Neuron (in vitro differentiated cells): ENCODE measurements around the gene ARSG.

ENCODE experiments used
- H2AFZ ChIP-seq: one replicate; pipeline ENCODE4 v1.6.1; 2013; ENCODE audit warnings: low read depth, mild to moderate bottlenecking, inconsistent platforms, low read length, moderate library complexity
- H3K27me3 ChIP-seq: one replicate; pipeline ENCODE4 v1.6.1; 2013; ENCODE audit warnings: low read length; ENCODE audit not compliant: insufficient read depth
- H3K36me3 ChIP-seq: one replicate; pipeline ENCODE4 v1.6.1; 2013; ENCODE audit warnings: low read length; ENCODE audit not compliant: insufficient read depth
- H3K4me1 ChIP-seq: one replicate; pipeline ENCODE4 v1.6.1; 2013; ENCODE audit warnings: low read length; ENCODE audit not compliant: insufficient read depth
- H3K4me3 ChIP-seq: 2 replicates; pipeline ENCODE4 v1.5.1; 2013; ENCODE audit warnings: mild to moderate bottlenecking, low read length, moderate library complexity
- H3K9me3 ChIP-seq: one replicate; pipeline ENCODE4 v1.6.1; 2013; ENCODE audit warnings: low read length

ARSG gene

DNA sequence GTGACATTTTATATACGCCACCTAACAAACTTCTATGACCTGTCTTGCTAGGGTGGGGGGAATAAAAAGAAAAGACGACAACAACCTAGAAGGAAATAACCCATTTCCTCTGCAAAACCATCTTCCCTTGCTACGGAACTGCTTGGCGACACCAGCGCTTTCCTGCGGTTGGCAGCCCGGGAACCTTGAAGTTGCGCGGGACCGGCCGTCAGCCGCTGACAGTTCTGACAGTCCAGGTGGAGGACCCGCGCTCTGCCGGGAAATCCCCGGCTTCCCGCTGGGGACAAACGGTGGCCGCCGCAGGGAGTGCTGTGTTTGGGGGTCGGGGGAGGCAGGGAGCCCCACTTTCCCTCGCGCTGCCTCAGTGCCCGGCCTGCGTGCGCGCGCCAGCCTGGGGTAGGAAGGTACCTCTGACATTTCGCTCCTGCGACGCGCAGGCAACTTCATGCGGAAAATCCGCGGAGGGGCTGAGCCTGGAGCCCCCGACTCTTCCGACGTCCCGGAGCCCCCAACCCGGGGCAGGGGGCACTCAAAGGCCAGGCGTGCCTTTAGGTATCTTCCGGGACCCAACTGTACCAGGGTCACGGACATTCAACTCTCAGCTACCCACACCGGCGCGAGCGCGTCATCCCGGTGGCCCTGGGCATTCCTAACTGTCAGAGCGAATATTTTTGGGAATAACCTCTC, 884 bp upstream of the ARSG start:
- H3K27me3 ChIP-seq = no peaks in the 10 kb centered on the region
- H3K9me3 ChIP-seq = no peaks in the 10 kb centered on the region
- peak overlapping the region; percentile 54 for H2AFZ ChIP-seq
- H3K4me1 ChIP-seq = peaks cover 32% of the 10 kb centered on the region
- no peaks in the 10 kb centered on the region for H3K36me3 ChIP-seq
- peak overlapping the region; percentile 76 for H3K4me3 ChIP-seq

DNA sequence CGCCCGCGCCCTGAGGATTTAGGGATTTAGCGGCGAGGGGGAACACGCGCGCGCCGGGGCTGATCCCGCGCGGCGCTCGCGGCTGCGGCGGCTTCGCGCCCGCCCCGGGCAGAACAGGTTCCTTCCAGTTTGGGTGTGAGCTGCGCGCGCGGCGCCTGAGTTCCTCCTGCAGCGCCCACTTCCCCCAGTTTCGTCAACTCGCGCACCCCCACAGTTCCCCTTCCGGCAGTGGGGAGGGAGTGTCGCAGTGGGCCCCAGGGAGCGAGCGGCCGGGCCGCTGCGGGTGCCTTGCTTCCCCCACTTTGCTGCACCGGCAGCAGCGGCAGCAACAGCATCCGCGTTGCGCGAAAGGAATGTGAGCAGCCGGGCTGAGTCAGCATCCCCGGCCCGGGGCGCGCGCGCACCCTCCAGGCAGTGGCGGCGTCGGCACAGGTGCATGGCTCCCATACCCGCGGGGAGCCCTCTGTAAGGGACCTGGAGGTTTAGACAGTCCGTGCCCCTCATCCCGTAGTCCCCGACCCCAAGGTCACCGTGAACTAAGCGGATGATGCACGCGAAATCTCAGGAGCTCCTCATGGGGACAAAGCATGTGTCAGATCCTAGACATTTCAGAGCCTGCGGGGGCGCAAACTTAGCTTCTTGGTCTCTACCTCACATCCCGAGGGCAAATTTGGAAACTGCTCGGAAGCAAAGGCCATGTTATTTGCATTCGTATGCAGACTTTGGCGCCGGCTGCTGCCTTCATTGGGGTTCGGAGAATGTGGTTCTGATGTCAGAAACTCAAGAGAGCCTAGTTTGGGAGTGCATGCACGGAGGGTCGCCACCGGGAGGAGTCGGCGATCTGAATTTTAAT, 767 bp downstream of the ARSG start:
- H3K9me3 ChIP-seq = no peaks in the 10 kb centered on the region
- peaks cover 32% of the 10 kb centered on the region for H3K4me1 ChIP-seq
- no peaks in the 10 kb centered on the region for H3K36me3 ChIP-seq
- H3K4me3 ChIP-seq = peak overlapping the region; percentile 76
- no peaks in the 10 kb centered on the region for H3K27me3 ChIP-seq
- peak overlapping the region; percentile 79 for H2AFZ ChIP-seq

DNA sequence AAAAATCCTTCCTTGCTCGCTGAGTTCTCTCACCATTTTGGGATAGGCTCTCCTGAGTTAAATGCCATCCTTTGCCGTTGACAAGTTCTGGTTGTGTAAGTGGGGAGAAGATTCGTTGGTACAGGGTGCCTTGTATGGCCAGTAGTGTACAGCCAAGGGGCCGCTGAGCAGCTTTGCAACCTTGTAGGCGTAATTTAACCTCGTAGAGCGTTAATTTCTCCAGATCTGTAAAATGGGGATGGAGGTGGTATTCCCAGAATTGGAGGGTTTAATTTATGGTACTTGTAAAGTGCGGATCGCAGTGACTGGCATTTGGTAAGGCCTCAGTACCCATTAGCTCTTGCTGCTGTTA, 1.4 kb downstream of the ARSG start:
- peak overlapping the region; percentile 76 for H3K4me3 ChIP-seq
- H3K9me3 ChIP-seq = no peaks in the 10 kb centered on the region
- H3K36me3 ChIP-seq = no peaks in the 10 kb centered on the region
- H3K27me3 ChIP-seq = no peaks in the 10 kb centered on the region
- H2AFZ ChIP-seq = peak overlapping the region; percentile 79
- H3K4me1 ChIP-seq = peaks cover 32% of the 10 kb centered on the region

DNA sequence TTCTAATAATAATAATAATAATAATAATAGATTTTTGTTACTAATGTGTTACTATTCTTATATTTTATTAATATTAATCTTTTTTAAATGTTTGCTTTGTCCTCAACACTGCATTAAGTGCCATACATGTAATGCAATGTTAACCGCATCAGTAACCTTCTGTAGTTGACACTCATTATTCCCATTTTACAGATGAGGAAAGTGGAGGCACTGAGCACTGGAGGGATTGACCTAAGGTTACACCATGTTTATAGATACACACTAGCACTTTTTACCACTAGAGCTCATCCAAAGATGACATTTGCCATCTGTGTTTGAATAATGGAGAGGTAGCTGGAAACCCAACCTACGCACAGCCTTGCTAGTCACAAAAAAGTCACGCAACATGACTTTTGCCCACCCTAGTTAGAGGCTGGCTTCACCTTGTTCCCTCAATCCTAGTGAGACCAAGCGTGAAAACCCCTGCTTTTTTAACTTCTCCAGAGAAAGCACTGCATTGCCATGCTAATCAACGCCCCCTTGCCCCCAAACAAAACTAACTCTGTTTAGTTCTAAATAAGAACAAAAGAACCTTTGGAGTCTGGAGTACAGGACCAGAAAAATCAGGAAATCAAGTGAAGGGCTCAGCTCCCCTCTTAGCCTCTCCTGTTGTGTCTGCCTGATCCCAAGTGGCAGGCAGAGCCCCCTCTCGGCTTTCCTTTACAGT, 2.3 kb downstream of the ARSG start:
- Histone ChIP-seq H2AFZ (no peak overlapping the region), H3K4me3 (peak overlapping the region; percentile 76), H3K4me1 (peaks cover 32% of the 10 kb centered on the region), H3K9me3 (no peaks in the 10 kb centered on the region), H3K36me3 (no peaks in the 10 kb centered on the region), H3K27me3 (no peaks in the 10 kb centered on the region)

DNA sequence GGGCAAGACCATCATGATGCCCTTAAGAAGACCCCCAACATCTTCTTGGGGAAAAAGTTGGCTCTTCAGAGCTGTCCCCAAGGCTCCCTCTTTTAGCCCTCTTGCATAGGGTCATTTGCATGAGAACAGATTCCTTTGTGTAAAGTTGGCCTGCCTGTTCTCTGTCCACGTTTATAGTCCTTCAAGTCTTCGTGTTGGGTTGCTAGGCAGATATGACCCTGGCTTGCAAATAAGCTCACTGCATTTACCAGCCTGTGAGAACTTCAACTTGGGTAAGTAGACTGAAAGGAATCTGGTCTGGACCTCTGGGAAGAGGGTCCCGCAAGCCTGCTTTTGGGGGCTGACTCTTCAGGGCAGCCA, 2.9 kb downstream of the ARSG start:
- no peak overlapping the region for H2AFZ ChIP-seq
- peaks cover 30% of the 10 kb centered on the region for H3K4me1 ChIP-seq
- no peaks in the 10 kb centered on the region for H3K9me3 ChIP-seq
- no peak overlapping the region for H3K4me3 ChIP-seq
- no peaks in the 10 kb centered on the region for H3K27me3 ChIP-seq
- H3K36me3 ChIP-seq = no peaks in the 10 kb centered on the region

DNA sequence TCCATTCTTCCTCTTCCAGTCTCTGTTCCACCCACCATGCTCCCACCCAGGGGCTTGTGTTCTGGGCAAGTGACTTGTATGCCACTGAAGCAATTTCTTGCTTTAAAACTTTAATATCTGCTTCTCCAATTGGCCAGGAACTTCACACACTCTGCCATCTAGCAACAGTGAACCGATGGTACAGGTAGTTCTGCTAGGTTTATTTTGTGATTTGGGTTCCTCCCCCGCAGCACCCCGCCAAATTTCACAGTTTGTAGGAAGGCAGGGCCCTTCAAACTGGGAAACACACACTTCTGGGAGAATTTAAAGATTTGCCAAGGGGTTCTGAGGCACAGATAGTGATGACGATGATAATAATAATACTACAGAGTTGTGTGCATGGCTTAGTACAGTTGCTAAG, 3.3 kb downstream of the ARSG start:
- no peaks in the 10 kb centered on the region for H3K9me3 ChIP-seq
- H3K4me3 ChIP-seq = no peak overlapping the region
- H3K27me3 ChIP-seq = no peaks in the 10 kb centered on the region
- H3K4me1 ChIP-seq = peaks cover 27% of the 10 kb centered on the region
- H3K36me3 ChIP-seq = no peaks in the 10 kb centered on the region
- H2AFZ ChIP-seq = no peak overlapping the region

DNA sequence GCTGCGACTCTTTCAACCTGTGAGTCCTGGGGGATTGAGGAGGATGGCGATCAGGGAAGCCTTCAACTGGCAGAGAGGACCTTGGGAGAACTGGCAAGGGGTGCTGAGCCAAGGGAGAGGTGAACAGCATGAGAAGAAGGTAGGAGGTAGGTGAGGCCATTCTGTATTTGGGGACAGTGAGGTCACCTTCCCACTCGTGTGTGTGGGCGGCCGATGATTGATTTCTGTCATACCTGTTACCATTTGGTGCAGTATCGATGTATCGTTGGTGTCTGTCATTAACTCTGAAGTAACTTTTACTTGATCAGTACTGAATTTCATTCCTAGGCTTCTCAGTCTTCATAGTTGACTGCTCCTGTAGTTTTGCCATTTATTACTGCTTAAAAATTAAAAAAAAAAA, 3.8 kb downstream of the ARSG start:
- H3K36me3 ChIP-seq = no peaks in the 10 kb centered on the region
- no peaks in the 10 kb centered on the region for H3K27me3 ChIP-seq
- no peak overlapping the region for H2AFZ ChIP-seq
- H3K4me3 ChIP-seq = no peak overlapping the region
- peaks cover 22% of the 10 kb centered on the region for H3K4me1 ChIP-seq
- no peaks in the 10 kb centered on the region for H3K9me3 ChIP-seq

DNA sequence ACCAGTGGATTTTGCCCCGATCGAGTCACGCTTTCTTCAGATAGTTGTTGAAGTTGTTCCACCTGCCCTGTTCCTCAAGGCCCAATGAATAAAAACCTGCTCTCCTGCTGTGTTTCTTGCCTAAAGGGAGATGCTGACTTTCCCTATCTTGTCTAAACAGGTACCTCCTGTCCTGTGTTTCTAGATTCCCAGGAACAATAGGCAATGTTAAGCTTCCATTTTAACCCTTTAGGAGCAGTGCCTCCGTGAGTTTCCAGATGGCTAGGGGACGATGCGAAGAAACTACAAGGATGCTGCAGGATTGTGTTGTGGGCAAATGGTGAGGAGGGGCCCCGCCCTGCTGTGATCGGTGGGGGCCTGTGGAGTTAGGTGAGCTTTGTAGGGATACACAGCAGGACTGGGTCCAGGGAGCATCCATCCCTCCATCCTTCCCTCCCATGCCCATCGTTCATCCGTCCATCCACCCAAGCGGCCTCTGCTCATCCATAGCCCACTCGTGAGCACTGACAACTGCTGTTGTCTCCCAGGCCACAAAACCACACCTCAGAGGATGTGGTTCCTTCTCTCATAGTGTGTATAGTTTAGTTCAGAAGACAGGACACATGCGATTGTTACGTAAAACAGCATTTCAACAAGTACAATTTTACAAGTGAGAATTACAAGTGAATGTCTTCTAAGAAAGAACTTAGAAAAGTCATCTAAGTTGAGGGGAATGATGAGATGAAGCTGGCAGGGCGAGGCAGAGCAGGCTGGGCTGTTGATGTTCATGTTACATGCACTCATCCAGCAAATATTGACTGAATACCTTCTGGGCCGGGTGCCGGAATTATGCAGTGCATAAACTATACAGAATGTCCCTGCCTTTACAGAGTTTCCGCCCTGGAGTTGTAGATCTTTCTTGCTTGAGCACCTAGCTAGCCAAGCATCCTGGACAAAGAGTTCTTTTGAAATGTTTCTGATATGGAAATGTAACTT, 5.2 kb downstream of the ARSG start:
- H3K36me3 ChIP-seq = no peaks in the 10 kb centered on the region

DNA sequence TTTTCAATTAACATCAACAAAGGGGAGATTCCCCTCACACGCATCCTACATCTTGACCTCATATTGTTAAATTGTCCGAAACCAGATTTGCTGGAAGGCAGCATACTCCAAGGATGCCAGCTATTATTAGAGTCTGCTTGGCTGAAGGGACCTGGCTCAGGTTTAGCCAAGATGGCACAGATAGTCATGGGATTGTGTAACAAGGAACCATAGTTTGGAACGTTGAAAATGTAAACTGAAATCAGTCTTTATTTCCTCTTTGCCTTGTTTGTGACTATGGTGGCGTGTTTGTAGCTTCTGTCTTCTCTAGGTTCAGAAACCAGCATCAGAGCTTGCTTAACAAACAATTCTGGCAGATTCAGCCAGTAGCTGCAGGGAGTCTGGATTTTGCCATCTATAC, 5.9 kb downstream of the ARSG start:
- Histone ChIP-seq H3K27me3 (no peaks in the 10 kb centered on the region), H3K4me3 (no peak overlapping the region), H3K4me1 (peaks cover 20% of the 10 kb centered on the region), H3K9me3 (peaks cover 4% of the 10 kb centered on the region), H3K36me3 (no peaks in the 10 kb centered on the region), H2AFZ (no peak overlapping the region)

More for the DNA sequence above, 5.2 kb downstream of the ARSG start:
- Histone ChIP-seq H3K9me3 (peaks cover 4% of the 10 kb centered on the region), H3K27me3 (no peaks in the 10 kb centered on the region), H3K4me3 (no peak overlapping the region), H3K4me1 (peaks cover 20% of the 10 kb centered on the region), H2AFZ (no peak overlapping the region)

DNA sequence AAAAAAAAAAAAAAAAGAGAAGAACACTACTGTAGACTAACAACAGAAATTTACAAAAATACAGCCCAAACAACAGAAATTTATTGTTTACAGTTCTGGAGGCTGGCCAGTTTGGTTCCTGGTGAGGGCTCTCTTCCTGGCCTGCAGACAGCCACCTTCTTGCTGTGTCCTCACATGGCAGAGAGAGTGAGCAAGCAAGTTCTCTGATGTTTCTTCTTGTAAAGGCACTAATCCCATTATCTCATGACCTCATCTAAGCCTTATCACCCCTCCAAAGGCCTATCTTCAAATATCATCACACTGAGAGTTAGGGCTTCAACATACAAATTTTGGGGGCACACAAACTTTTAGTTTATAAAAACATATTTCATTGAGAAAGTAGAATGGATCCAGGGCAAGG, 7.3 kb downstream of the ARSG start:
- Histone ChIP-seq H3K36me3 (no peaks in the 10 kb centered on the region), H3K27me3 (no peaks in the 10 kb centered on the region), H3K4me1 (peaks cover 14% of the 10 kb centered on the region), H2AFZ (no peak overlapping the region), H3K9me3 (peaks cover 4% of the 10 kb centered on the region), H3K4me3 (no peak overlapping the region)

DNA sequence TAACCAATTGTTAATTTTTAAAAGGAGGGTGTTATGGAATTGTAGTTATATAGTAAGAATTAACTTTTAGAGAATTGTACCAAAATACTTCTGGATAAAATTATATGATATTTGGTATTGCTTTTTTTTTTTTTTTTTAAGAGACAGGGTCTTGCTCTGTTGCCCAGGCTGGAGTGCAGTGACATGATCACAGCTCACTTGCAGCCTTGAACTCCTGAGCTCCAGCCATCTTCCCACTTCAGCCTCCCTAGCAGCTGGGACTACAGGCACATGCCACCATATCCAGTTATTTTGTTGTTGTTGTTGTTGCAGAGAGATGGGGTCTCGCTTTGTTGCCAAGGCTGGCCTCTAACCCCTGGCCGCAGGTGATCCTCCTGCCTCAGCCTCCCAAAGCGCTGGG, 8.5 kb downstream of the ARSG start:
- peaks cover 2% of the 10 kb centered on the region for H3K4me1 ChIP-seq
- H2AFZ ChIP-seq = no peak overlapping the region

DNA sequence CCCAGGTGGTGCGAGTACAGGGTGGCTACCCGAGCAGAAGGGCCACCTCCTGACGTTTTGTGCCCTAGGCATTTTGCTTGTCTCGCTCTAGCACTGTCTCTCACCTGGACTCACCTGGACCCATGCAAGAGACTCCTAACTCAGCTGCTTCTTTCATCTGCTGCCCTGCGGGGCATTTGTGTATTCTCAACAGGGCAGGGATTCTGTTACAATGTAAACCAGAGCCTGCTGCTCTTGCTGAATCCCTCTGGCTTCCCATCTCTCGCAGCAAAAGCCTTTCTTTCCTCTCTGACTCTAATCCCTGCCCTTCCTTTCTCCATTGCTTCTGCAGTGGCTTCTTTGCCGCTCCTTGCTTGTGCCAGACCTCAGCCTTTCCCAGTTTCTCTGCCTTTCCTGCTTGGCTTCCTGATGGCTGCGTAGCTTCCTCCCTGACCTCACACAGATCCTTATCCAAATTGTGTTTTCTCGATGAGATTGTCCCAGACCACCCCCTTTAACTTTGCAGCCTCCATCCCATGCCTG, 10.2 kb downstream of the ARSG start:
- H3K36me3 ChIP-seq = peaks cover 1% of the 10 kb centered on the region
- no peaks in the 10 kb centered on the region for H3K27me3 ChIP-seq
- no peak overlapping the region for H2AFZ ChIP-seq
- H3K4me1 ChIP-seq = no peaks in the 10 kb centered on the region
- H3K9me3 ChIP-seq = peaks cover 4% of the 10 kb centered on the region
- no peak overlapping the region for H3K4me3 ChIP-seq

More for the DNA sequence above, 8.5 kb downstream of the ARSG start:
- H3K9me3 ChIP-seq = peaks cover 4% of the 10 kb centered on the region
- no peak overlapping the region for H3K4me3 ChIP-seq
- H3K36me3 ChIP-seq = no peaks in the 10 kb centered on the region
- H3K27me3 ChIP-seq = no peaks in the 10 kb centered on the region
